B cell (primary cell): Measurements from ENCODE around the gene TUT1. TPM values are rescaled to one million over a fixed set of nuclear protein-coding genes. Genes with fewer than 3 reads are reported as not detected.

ENCODE experiments used
- ATAC-seq: fragments of 200-7000 bp; cut with Tn5 transposase; one replicate; pipeline ENCODE4 v1.10.0; 2021; ENCODE audit warnings: low read depth, mild to moderate bottlenecking, moderate number of reproducible peaks, moderate library complexity
- CTCF ChIA-PET: fragments of 350-600 bp; sonication (Branson Sonifier 250); formaldehyde crosslinking; loops from one replicate; lab custom pipeline; 2021; ENCODE audit warnings: antibody characterized with exemption, inconsistent platforms; lab: Charles Lee
- POLR2A ChIA-PET: fragments of 350-600 bp; sonication (Branson Sonifier 250); formaldehyde crosslinking; loops from one replicate; lab custom pipeline; 2021; ENCODE audit warnings: antibody characterized with exemption; lab: Charles Lee
- DNase-seq: peaks from one replicate; pipeline ENCODE4 v3.0.0; 2013
- H2AFZ ChIP-seq: 2 replicates; pipeline ENCODE4 v1.6.1; 2012; ENCODE audit warnings: mild to moderate bottlenecking, low read depth, low read length; ENCODE audit not compliant: insufficient read depth, poor library complexity, severe bottlenecking
- H3K27ac ChIP-seq, 2 donors: 1 replicate in 1 of 2; 2 replicates in 1 of 2; pipeline ENCODE4 v1.5.1; 2012 to 2013; ENCODE audit warnings: low read length in 2 of 2, mild to moderate bottlenecking in 2 of 2, moderate library complexity in 1 of 2
- H3K27me3 ChIP-seq, 4 experiments: fragments of 200-600 bp in 1 of 4; sonication (generic) in 1 of 4; replicated peaks in 1 of 4; 1 replicate in 2 of 4; 2 replicates in 2 of 4; pipeline versions ENCODE4 v1.6.1 to v1.7.0; 2013 to 2016; ENCODE audit warnings: low read length in 3 of 4, mild to moderate bottlenecking in 2 of 4, mixed read lengths in 1 of 4, moderate library complexity in 1 of 4; ENCODE audit not compliant: insufficient read depth in 4 of 4, control insufficient read depth in 3 of 4; ENCODE audit errors: control extremely low read depth in 1 of 4
- H3K36me3 ChIP-seq, 2 experiments: replicated peaks in 1 of 2; 1 replicate in 1 of 2; 2 replicates in 1 of 2; pipeline versions ENCODE4 v1.6.1 to v1.7.1; 2013; ENCODE audit warnings: low read length in 1 of 2; ENCODE audit not compliant: insufficient read depth in 2 of 2, control insufficient read depth in 1 of 2; ENCODE audit errors: control extremely low read depth in 1 of 2, extremely low read depth in 1 of 2
- H3K4me1 ChIP-seq, 2 donors: fragments of 200-600 bp in 1 of 2; sonication (generic) in 1 of 2; 1 replicate in 1 of 2; 2 replicates in 1 of 2; pipeline versions ENCODE4 v1.5.1 to v1.6.1; 2013 to 2017; ENCODE audit warnings: low read length in 2 of 2; ENCODE audit not compliant: control insufficient read depth in 2 of 2, insufficient read depth in 2 of 2
- H3K4me2 ChIP-seq: replicated peaks from 2 replicates; pipeline ENCODE3; 2012; ENCODE audit warnings: mild to moderate bottlenecking, low read depth, low read length; ENCODE audit not compliant: poor library complexity, severe bottlenecking
- H3K4me3 ChIP-seq, 5 experiments: fragments of 200-600 bp in 1 of 5; sonication (generic) in 1 of 5; 1 replicate in 3 of 5; 2 replicates in 2 of 5; pipeline versions ENCODE4 v1.5.1 to v1.7.0; 2011 to 2016; ENCODE audit warnings: low read length in 4 of 5, mild to moderate bottlenecking in 4 of 5, low read depth in 2 of 5, control low read depth in 1 of 5, moderate library complexity in 1 of 5; ENCODE audit not compliant: insufficient read depth in 1 of 5; ENCODE audit errors: control extremely low read depth in 1 of 5, extremely low read depth in 1 of 5
- H3K79me2 ChIP-seq: fragments of 200-600 bp; sonication (generic); one replicate; pipeline ENCODE4 v1.6.0; 2016; ENCODE audit warnings: low read length; ENCODE audit not compliant: control insufficient read depth, insufficient read depth
- H3K9ac ChIP-seq: fragments of 200-600 bp; sonication (generic); 2 replicates; pipeline ENCODE4 v1.6.1; 2017; ENCODE audit warnings: mild to moderate bottlenecking, low read length, moderate library complexity
- H3K9me3 ChIP-seq, 3 donors: one replicate each; pipeline versions ENCODE4 v1.6.1 to v1.7.1; 2013; ENCODE audit warnings: low read length in 2 of 3; ENCODE audit not compliant: control insufficient read depth in 2 of 3, insufficient read depth in 1 of 3; ENCODE audit errors: control extremely low read depth in 1 of 3
- H4K20me1 ChIP-seq: 2 replicates; pipeline ENCODE4 v1.6.0; 2012; ENCODE audit warnings: mild to moderate bottlenecking, low read length; ENCODE audit not compliant: insufficient read depth, control insufficient read depth, poor library complexity, severe bottlenecking
- H3K27ac Mint-ChIP-seq: one replicate; pipeline ENCODE4 v1.8.0; 2021; ENCODE audit warnings: mixed read lengths
- H3K27me3 Mint-ChIP-seq: one replicate; pipeline ENCODE4 v1.8.0; 2021; ENCODE audit warnings: mixed read lengths
- H3K4me1 Mint-ChIP-seq: one replicate; pipeline ENCODE4 v1.8.0; 2021; ENCODE audit warnings: mixed read lengths
- H3K4me3 Mint-ChIP-seq: one replicate; pipeline ENCODE4 v1.8.0; 2021; ENCODE audit warnings: mixed read lengths
- H3K9me3 Mint-ChIP-seq: one replicate; pipeline ENCODE4 v1.8.0; 2022; ENCODE audit warnings: mixed read lengths; ENCODE audit not compliant: insufficient read depth
- CTCF ChIP-seq: fragments of 200-600 bp; IDR thresholded peaks from one replicate; pipeline ENCODE4 v1.8.0; 2022; ENCODE audit warnings: antibody characterized with exemption, mild to moderate bottlenecking
- EZH2 ChIP-seq: IDR thresholded peaks from 2 replicates; pipeline ENCODE4 v1.6.1; 2012; ENCODE audit warnings: borderline replicate concordance, low read depth, mild to moderate bottlenecking, moderate library complexity, low read length; ENCODE audit not compliant: insufficient read depth, poor library complexity, severe bottlenecking
- WGBS: methylation state at CpG from one replicate; pipeline ENCODE4 v1.1.5; 2013; ENCODE audit warnings: missing lambda C conversion rate; ENCODE audit not compliant: insufficient coverage; 5-methylcytosine and 5-hydroxymethylcytosine counted together
- intact Hi-C: fragments of 100-400 bp; cut with micrococcal nuclease; formaldehyde crosslinking; loops from one replicate; pipeline ENCODE4 v1.10.0; 2022
- polyA plus RNA-seq: library from polyadenylated mRNA; depleted of rRNA; stranded (reverse); fragments of >200 nt; gene quantifications from 2 replicates; pipeline ENCODE4 v1.2.3, GENCODE V29; 2012
- total RNA-seq, 2 donors: library from RNA; stranded (reverse); fragments of 120-200 nt in 1 of 2; gene quantifications; 1 replicate in 1 of 2; 2 replicates in 1 of 2; pipeline versions ENCODE4 v1.2.3 to v1.2.4, GENCODE V29; 2013 to 2022

TUT1 gene
- total and polyA plus RNA-seq, 2 donors (not counting 1 experiment from before 2014, with no cell fraction given) = 31.1 to 47.7 TPM

DNA sequence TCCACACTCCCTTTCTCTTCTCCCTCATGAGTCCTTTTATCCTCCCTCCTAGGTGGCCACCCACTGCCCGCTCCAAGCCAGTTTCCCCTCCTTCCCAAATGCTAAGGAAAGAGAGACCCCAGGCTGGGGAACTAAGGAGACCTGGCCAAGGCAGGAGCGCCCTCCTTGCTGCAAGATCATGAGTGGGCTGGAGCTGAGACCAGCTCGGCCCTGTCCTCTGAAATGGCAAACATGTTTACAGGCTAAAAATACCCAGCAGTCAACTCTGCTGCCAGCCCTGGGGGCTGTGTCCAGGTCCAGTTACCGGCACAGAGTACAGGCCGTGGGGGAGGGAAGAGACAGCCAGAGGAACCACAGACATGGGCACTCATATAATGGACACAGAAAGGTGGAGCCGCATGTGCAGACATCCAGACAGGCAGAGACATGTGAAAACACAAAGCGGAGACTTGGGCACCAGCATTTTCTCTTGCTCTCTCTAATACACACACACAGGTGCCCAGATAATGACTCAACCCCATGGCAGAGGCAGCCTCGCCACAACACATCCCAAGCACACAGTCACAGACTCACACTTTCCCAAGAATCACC is 43.5 kb downstream of the TUT1 start:
- ATAC-seq (no peak), DNase-seq (no peak)
- peak overlapping the region; percentile 97 for H3K4me2 ChIP-seq
- Mint-ChIP-seq H3K4me1 (peaks cover 71% of the 10 kb centered on the region), H3K27me3 (no peaks in the 10 kb centered on the region), H3K4me3 (peak overlapping the region; percentile 97), H3K27ac (peak overlapping the region; percentile 71), H3K9me3 (no peaks in the 10 kb centered on the region)
- H3K27ac ChIP-seq = no peak overlapping the region
- H3K4me1 ChIP-seq = peaks cover 52 to 68% of the 10 kb centered on the region in 2 donors
- H3K36me3 ChIP-seq = no peaks in the 10 kb centered on the region
- H3K27me3 ChIP-seq = no peaks in the 10 kb centered on the region
- 98% methylated on average over 6 of the region's 8 CpGs for WGBS
- H3K9ac ChIP-seq = no peak overlapping the region
- no peak overlapping the region for H3K4me3 ChIP-seq
- H3K9me3 ChIP-seq = no peaks in the 10 kb centered on the region
- intact Hi-C loops = no loop called here
- peaks cover 53% of the 10 kb centered on the region for H3K79me2 ChIP-seq
- H2AFZ ChIP-seq = no peak overlapping the region
- TF ChIP-seq EZH2 (no peak), CTCF (no peak)
- H4K20me1 ChIP-seq = peaks cover 33% of the 10 kb centered on the region
- CTCF ChIA-PET = interaction anchor here (1.0 to 2.6 kb wide), 5 partner anchors 10 to 153 kb away, joined by 3 to 14 read pairs (median 4); no protein-coding TSS in a partner anchor
- POLR2A ChIA-PET = no interaction called here
